Mesothelial cell of epicardium (in vitro differentiated cells): ENCODE results near the gene MGRN1. TPM values are rescaled to one million over a fixed set of nuclear protein-coding genes. Genes with fewer than 3 reads are reported as not detected.
A peak's percentile ranks its signal among the peaks of the same experiment; 100 is the strongest.
"Not testable (repeated sequence)": the region's sequence is repeated elsewhere in the genome, so short reads cannot be mapped to it uniquely, and the experiment has no call there.

Experiments used
- DNase-seq, 2 experiments: peaks; one replicate each; pipeline ENCODE4 v3.0.0; 2021; ENCODE audit warnings: low spot score in 2 of 2; ENCODE audit not compliant: unreplicated experiment in 2 of 2
- H3K27ac Mint-ChIP-seq: 2 replicates; pipeline ENCODE4 v1.8.0; 2021; ENCODE audit warnings: mixed read lengths
- H3K27me3 Mint-ChIP-seq: 2 replicates; pipeline ENCODE4 v1.8.0; 2021; ENCODE audit warnings: low read depth, mixed read lengths
- H3K36me3 Mint-ChIP-seq: 2 replicates; pipeline ENCODE4 v1.8.0; 2021; ENCODE audit warnings: mixed read lengths
- H3K4me1 Mint-ChIP-seq: 2 replicates; pipeline ENCODE4 v1.8.0; 2021; ENCODE audit warnings: mixed read lengths
- H3K4me3 Mint-ChIP-seq: 2 replicates; pipeline ENCODE4 v1.8.0; 2021; ENCODE audit warnings: mild to moderate bottlenecking, moderate library complexity, mixed read lengths
- H3K9me3 Mint-ChIP-seq: 2 replicates; pipeline ENCODE4 v1.8.0; 2021; ENCODE audit warnings: mixed read lengths
- CTCF ChIP-seq: fragments of 200-600 bp; sonication (generic); IDR thresholded peaks from one replicate; pipeline ENCODE4 v1.5.0; 2021; ENCODE audit warnings: antibody characterized with exemption; ENCODE audit not compliant: unreplicated experiment
- microRNA-seq: library from miRNA; unstranded; fragments of <30 nt; microRNA quantifications from one replicate; pipeline ENCODE4 v1.2.0, GENCODE V29; 2021; ENCODE audit warnings: inconsistent platforms, mixed read lengths
- total RNA-seq: library from RNA; stranded (reverse); gene quantifications from 3 replicates; pipeline ENCODE4 v1.2.1, GENCODE V29; 2021

MGRN1 gene
- total RNA-seq, 1 donor from 2014 or later: 110 TPM

GRCh38 chr16:4734063-4734729, 109.6 kb downstream of the MGRN1 start, which contains the start of the genes ANKS3 and DNAAF8:
Gene ANKS3 (minus strand): TSS chr16:4734271. CDS start chr16:4730149, 4,122 bp downstream.
Gene DNAAF8 (plus strand): TSS chr16:4734537. CDS start chr16:4736515, 1,978 bp downstream.
- H3K4me3 Mint-ChIP-seq: peak within 1 kb of the TSS; percentile 93
- H3K4me1 Mint-ChIP-seq: peaks cover 13% of the 10 kb centered on the region
- no peaks in the 10 kb centered on the region for H3K27me3 Mint-ChIP-seq
- DNase-seq: peak; percentile 88 to 90
- TF ChIP-seq CTCF: no peak
- H3K36me3 Mint-ChIP-seq: peaks cover 7% of the 10 kb centered on the region
- no peaks in the 10 kb centered on the region for H3K9me3 Mint-ChIP-seq
- H3K27ac Mint-ChIP-seq: peak within 1 kb of the TSS; percentile 99

- Mint-ChIP-seq H3K27ac (peak overlapping the region; percentile 99), H3K36me3 (peaks cover 4% of the 10 kb centered on the region), H3K4me3 (peak overlapping the region; percentile 93), H3K9me3 (no peaks in the 10 kb centered on the region), H3K27me3 (no peaks in the 10 kb centered on the region), H3K4me1 (peaks cover 13% of the 10 kb centered on the region)
- peak; percentile 89 to 94 for DNase-seq
- no peak for TF ChIP-seq CTCF
Observed at GRCh38 chr16:4734730-4735535, 110.3 kb downstream of the MGRN1 start.

GRCh38 chr16:4736546-4736945, 111.9 kb downstream of the MGRN1 start:
- no peaks in the 10 kb centered on the region for H3K27me3 Mint-ChIP-seq
- H3K27ac Mint-ChIP-seq: no peak overlapping the region
- peak overlapping the region; percentile 20 for H3K4me3 Mint-ChIP-seq
- TF ChIP-seq CTCF: no peak
- H3K4me1 Mint-ChIP-seq: peaks cover 13% of the 10 kb centered on the region
- DNase-seq: no peak
- no peaks in the 10 kb centered on the region for H3K36me3 Mint-ChIP-seq
- no peaks in the 10 kb centered on the region for H3K9me3 Mint-ChIP-seq

- Mint-ChIP-seq H3K4me1 (peaks cover 13% of the 10 kb centered on the region), H3K4me3 (no peak overlapping the region), H3K36me3 (no peaks in the 10 kb centered on the region), H3K9me3 (no peaks in the 10 kb centered on the region), H3K27me3 (no peaks in the 10 kb centered on the region), H3K27ac (no peak overlapping the region)
- no peak for TF ChIP-seq CTCF
- no peak for DNase-seq
Observed at GRCh38 chr16:4737545-4737944, 112.9 kb downstream of the MGRN1 start.

- H3K9me3 Mint-ChIP-seq, H3K4me1 Mint-ChIP-seq, H3K27ac Mint-ChIP-seq, DNase-seq, H3K4me3 Mint-ChIP-seq, H3K27me3 Mint-ChIP-seq, H3K36me3 Mint-ChIP-seq: not testable (repeated sequence)
Observed at GRCh38 chr16:4738370-4738769, 113.7 kb downstream of the MGRN1 start.

Small RNA genes lying within 50 kb of the gene (microRNA-seq; reads per million reads assigned to microRNA genes)
- gene MIR6769A: 7.0 reads per million, percentile 26 among the genes with 10 or more reads in this experiment

Other genes starting within 250 kb of the MGRN1 start
- 32.9 to 35.1 TPM (median 34.1 TPM) in 3 replicates for gene CORO7, start 208.2 kb upstream of the MGRN1 start, total RNA-seq
- gene DNAJA3, start 199.0 kb upstream of the MGRN1 start, total RNA-seq: 34.7 to 37.7 TPM (median 35.3 TPM) in 3 replicates
- gene NMRAL1, start 150.2 kb upstream of the MGRN1 start, total RNA-seq: 55.3 to 59.1 TPM (median 56.0 TPM) in 3 replicates
- 26.3 to 30.9 TPM (median 27.5 TPM) in 3 replicates for gene HMOX2, start 148.4 kb upstream of the MGRN1 start, total RNA-seq
- 24.2 to 28.2 TPM (median 27.0 TPM) in 3 replicates for gene CDIP1, start 86.1 kb upstream of the MGRN1 start, total RNA-seq
- 0.45 to 0.95 TPM (median 0.58 TPM) in 3 replicates for gene C16orf96, start 68.5 kb upstream of the MGRN1 start, total RNA-seq
- gene UBALD1, start 9.9 kb upstream of the MGRN1 start, total RNA-seq: 51.3 to 59.3 TPM (median 53.1 TPM) in 3 replicates
- gene NUDT16L1, start 68.7 kb downstream of the MGRN1 start, total RNA-seq: 28.4 to 33.0 TPM (median 31.1 TPM) in 3 replicates
- 42.5 to 46.6 TPM (median 45.8 TPM) in 3 replicates for gene ANKS3, start 109.4 kb downstream of the MGRN1 start, total RNA-seq
- gene DNAAF8, start 109.7 kb downstream of the MGRN1 start, total RNA-seq: 0.45 to 0.84 TPM (median 0.49 TPM) in 3 replicates
- 25.3 to 29.8 TPM (median 25.4 TPM) in 3 replicates for gene ZNF500, start 142.3 kb downstream of the MGRN1 start, total RNA-seq
- gene SEPTIN12, start 163.5 kb downstream of the MGRN1 start, total RNA-seq: 0.42 to 1.3 TPM (median 0.44 TPM) in 3 replicates
- not detected in 3 replicates for gene SMIM22, start 170.5 kb downstream of the MGRN1 start, total RNA-seq
- gene ROGDI, start 177.8 kb downstream of the MGRN1 start, total RNA-seq: 53.9 to 61.8 TPM (median 55.4 TPM) in 3 replicates
- 96.6 to 105 TPM (median 104 TPM) in 3 replicates for gene GLYR1, start 222.5 kb downstream of the MGRN1 start, total RNA-seq
- 37.2 to 40.5 TPM (median 39.7 TPM) in 3 replicates for gene UBN1, start 222.7 kb downstream of the MGRN1 start, total RNA-seq